SU-DHL-6 (cell line): ENCODE data around the gene CT47B1.

Experiments
- EZH2phosphoT487 ChIP-seq: fragments of 200-600 bp; sonication (generic), shearing (Covaris generic); conservative IDR thresholded peaks from 2 replicates; pipeline ENCODE4 v1.6.1; 2018; ENCODE audit warnings: mild to moderate bottlenecking, antibody characterized with exemption, low read length, moderate library complexity, mixed read lengths
- TF ChIP-seq, protein P1 (sequence below): fragments of 200-600 bp; sonication (generic); IDR thresholded peaks from one replicate; pipeline ENCODE4 v1.5.1; 2017; ENCODE audit warnings: antibody characterized with exemption, mild to moderate bottlenecking, low read length, moderate library complexity; ENCODE audit not compliant: insufficient read depth, poor library complexity, severe bottlenecking

- TF ChIP-seq, protein P1, sequence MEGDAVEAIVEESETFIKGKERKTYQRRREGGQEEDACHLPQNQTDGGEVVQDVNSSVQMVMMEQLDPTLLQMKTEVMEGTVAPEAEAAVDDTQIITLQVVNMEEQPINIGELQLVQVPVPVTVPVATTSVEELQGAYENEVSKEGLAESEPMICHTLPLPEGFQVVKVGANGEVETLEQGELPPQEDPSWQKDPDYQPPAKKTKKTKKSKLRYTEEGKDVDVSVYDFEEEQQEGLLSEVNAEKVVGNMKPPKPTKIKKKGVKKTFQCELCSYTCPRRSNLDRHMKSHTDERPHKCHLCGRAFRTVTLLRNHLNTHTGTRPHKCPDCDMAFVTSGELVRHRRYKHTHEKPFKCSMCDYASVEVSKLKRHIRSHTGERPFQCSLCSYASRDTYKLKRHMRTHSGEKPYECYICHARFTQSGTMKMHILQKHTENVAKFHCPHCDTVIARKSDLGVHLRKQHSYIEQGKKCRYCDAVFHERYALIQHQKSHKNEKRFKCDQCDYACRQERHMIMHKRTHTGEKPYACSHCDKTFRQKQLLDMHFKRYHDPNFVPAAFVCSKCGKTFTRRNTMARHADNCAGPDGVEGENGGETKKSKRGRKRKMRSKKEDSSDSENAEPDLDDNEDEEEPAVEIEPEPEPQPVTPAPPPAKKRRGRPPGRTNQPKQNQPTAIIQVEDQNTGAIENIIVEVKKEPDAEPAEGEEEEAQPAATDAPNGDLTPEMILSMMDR = no peak
- TF ChIP-seq EZH2phosphoT487 = no peak
Observed at GRCh38 chrX:120824021-120824420, 51.6 kb downstream of the CT47B1 start.
